ENCODE measurements around the gene DIP2A.

The DIP2A gene

GRCh38 chr21:46606427-46606813 lies 147.7 kb downstream of the DIP2A start:
- no peaks in the 10 kb centered on the region for H3K36me3 ChIP-seq (ENCODE audit: low read length)
- H3F3A ChIP-seq (ENCODE audit: insufficient read depth): no peaks in the 10 kb centered on the region
- no peak overlapping the region for H2AFZ ChIP-seq (ENCODE audit: low read depth, low read length, severe bottlenecking)
- no peaks in the 10 kb centered on the region for H4K20me1 ChIP-seq (ENCODE audit: low read depth, low read length)
- H3K4me3 ChIP-seq (ENCODE audit: insufficient read depth, low read length, poor library complexity, severe bottlenecking): no peak overlapping the region
- no peaks in the 10 kb centered on the region for H3K9me2 ChIP-seq (replicated peaks; ENCODE audit: insufficient read depth, low read length)
- H3K9me3 ChIP-seq (ENCODE audit: insufficient read depth, low read length): no peaks in the 10 kb centered on the region
- no peaks in the 10 kb centered on the region for H3K79me2 ChIP-seq (ENCODE audit: insufficient read depth, low read length)
- no peak overlapping the region for H3K27ac ChIP-seq (ENCODE audit: low read depth, low read length)
- no peak overlapping the region for H3K4me2 ChIP-seq (ENCODE audit: low read depth, low read length, poor library complexity, severe bottlenecking)
- H3K27me3 ChIP-seq (ENCODE audit: low read length): no peaks in the 10 kb centered on the region
- no peak for TF ChIP-seq EZH2phosphoT487 (conservative IDR thresholded peaks at IDR 0.05; ENCODE audit: low read length)
- TF ChIP-seq, protein P1, sequence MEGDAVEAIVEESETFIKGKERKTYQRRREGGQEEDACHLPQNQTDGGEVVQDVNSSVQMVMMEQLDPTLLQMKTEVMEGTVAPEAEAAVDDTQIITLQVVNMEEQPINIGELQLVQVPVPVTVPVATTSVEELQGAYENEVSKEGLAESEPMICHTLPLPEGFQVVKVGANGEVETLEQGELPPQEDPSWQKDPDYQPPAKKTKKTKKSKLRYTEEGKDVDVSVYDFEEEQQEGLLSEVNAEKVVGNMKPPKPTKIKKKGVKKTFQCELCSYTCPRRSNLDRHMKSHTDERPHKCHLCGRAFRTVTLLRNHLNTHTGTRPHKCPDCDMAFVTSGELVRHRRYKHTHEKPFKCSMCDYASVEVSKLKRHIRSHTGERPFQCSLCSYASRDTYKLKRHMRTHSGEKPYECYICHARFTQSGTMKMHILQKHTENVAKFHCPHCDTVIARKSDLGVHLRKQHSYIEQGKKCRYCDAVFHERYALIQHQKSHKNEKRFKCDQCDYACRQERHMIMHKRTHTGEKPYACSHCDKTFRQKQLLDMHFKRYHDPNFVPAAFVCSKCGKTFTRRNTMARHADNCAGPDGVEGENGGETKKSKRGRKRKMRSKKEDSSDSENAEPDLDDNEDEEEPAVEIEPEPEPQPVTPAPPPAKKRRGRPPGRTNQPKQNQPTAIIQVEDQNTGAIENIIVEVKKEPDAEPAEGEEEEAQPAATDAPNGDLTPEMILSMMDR (IDR thresholded peaks at IDR 0.05; ENCODE audit: insufficient read depth, low read length, poor library complexity, severe bottlenecking): no peak
- H3K9ac ChIP-seq (ENCODE audit: low read length): no peak overlapping the region

- Histone ChIP-seq H3K27me3 (ENCODE audit: low read length) (no peaks in the 10 kb centered on the region), H2AFZ (ENCODE audit: low read depth, low read length, severe bottlenecking) (no peak overlapping the region), H3K79me2 (ENCODE audit: insufficient read depth, low read length) (no peaks in the 10 kb centered on the region), H3F3A (ENCODE audit: insufficient read depth) (no peaks in the 10 kb centered on the region), H3K9me3 (ENCODE audit: insufficient read depth, low read length) (no peaks in the 10 kb centered on the region), H3K9me2 (replicated peaks; ENCODE audit: insufficient read depth, low read length) (no peaks in the 10 kb centered on the region), H3K9ac (ENCODE audit: low read length) (no peak overlapping the region), H3K4me3 (ENCODE audit: insufficient read depth, low read length, poor library complexity, severe bottlenecking) (no peak overlapping the region), H3K27ac (ENCODE audit: low read depth, low read length) (no peak overlapping the region), H3K4me2 (ENCODE audit: low read depth, low read length, poor library complexity, severe bottlenecking) (no peak overlapping the region), H4K20me1 (ENCODE audit: low read depth, low read length) (no peaks in the 10 kb centered on the region), H3K36me3 (ENCODE audit: low read length) (no peaks in the 10 kb centered on the region)
- TF ChIP-seq, protein P1 (IDR thresholded peaks at IDR 0.05; ENCODE audit: insufficient read depth, low read length, poor library complexity, severe bottlenecking): no peak
- TF ChIP-seq EZH2phosphoT487 (conservative IDR thresholded peaks at IDR 0.05; ENCODE audit: low read length): no peak
Measured at GRCh38 chr21:46607636-46608035, 148.9 kb downstream of the DIP2A start.

DNA sequence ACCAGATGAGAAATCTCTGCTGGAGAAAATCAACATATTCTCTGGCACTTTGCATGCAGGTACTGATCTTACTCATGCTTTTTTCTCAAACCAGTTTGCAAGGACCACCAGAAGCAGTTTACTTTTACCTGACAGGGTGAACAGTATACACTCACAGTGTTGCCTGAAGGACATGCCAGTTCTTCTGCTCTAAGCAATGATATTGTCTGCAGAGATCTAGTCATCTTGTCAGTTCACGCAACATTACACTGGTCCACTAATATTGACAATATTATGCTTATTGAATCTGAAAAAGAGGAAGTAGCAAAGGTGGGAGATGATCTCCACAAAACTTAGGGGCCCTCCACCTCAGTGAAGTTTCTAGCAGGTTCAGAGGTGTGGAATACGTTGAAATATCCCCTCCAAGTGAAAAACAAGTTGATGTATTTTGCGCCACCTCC lies 150.0 kb downstream of the DIP2A start:
- Histone ChIP-seq H3K9me3 (ENCODE audit: insufficient read depth, low read length) (no peaks in the 10 kb centered on the region), H3K4me2 (ENCODE audit: low read depth, low read length, poor library complexity, severe bottlenecking) (no peak overlapping the region), H4K20me1 (ENCODE audit: low read depth, low read length) (no peaks in the 10 kb centered on the region), H3K9ac (ENCODE audit: low read length) (no peak overlapping the region), H3K9me2 (replicated peaks; ENCODE audit: insufficient read depth, low read length) (no peaks in the 10 kb centered on the region), H3K4me3 (ENCODE audit: insufficient read depth, low read length, poor library complexity, severe bottlenecking) (no peak overlapping the region), H3K36me3 (ENCODE audit: low read length) (no peaks in the 10 kb centered on the region), H3F3A (ENCODE audit: insufficient read depth) (no peaks in the 10 kb centered on the region), H3K27me3 (ENCODE audit: low read length) (no peaks in the 10 kb centered on the region), H3K27ac (ENCODE audit: low read depth, low read length) (no peak overlapping the region), H2AFZ (ENCODE audit: low read depth, low read length, severe bottlenecking) (no peak overlapping the region), H3K79me2 (ENCODE audit: insufficient read depth, low read length) (no peaks in the 10 kb centered on the region)
- TF ChIP-seq, protein P1 (IDR thresholded peaks at IDR 0.05; ENCODE audit: insufficient read depth, low read length, poor library complexity, severe bottlenecking): no peak
- TF ChIP-seq EZH2phosphoT487 (conservative IDR thresholded peaks at IDR 0.05; ENCODE audit: low read length): no peak

Data from SU-DHL-6 (cell line).